ENCODE data around the gene CEP162.
A peak's percentile ranks its signal among the peaks of the same experiment; 100 is the strongest.
"Not testable (repeated sequence)": the region's sequence is repeated elsewhere in the genome, so short reads cannot be mapped to it uniquely, and the experiment has no call there.

CEP162 gene

DNA sequence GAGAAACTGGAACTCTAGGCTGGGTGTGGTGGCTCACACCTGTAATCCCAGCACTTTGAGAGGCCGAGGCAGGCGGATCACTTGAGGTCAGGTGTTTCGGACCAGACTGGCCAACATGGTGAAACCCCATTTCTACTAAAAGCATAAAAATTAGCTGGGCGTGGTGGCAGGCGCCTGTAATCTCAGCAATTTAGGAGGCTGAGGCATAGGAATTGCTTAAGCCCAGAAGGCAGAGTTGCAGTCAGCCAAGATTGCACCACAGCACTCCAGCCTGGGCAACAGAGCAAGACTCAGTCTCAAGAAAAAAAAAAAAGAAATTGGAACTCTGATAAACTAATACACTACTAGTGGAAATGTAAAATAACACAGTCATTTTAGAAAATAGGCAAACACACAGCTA lies 3.8 kb downstream of the CEP162 start:
- DNase-seq, result not testable (repeated sequence)

DNA sequence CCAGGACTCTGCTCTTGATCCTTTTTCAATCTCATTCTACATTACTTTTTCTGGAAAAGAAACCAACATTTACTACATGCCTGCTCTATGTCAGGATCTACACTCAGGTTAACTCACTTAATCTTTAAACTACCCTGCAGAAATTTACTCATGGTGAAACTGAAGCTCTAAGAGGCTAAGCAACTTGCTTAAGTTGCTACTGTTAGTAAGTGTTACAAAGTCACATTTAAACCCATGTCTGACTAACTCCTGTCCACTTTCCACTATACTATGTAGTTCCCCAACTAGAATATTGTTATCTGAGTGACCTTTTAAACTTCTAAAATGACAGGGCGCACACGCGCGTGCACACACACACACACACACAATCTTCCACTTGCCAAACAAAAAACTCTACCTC lies 5.0 kb downstream of the CEP162 start:
- DNase-seq, result no peak

DNA sequence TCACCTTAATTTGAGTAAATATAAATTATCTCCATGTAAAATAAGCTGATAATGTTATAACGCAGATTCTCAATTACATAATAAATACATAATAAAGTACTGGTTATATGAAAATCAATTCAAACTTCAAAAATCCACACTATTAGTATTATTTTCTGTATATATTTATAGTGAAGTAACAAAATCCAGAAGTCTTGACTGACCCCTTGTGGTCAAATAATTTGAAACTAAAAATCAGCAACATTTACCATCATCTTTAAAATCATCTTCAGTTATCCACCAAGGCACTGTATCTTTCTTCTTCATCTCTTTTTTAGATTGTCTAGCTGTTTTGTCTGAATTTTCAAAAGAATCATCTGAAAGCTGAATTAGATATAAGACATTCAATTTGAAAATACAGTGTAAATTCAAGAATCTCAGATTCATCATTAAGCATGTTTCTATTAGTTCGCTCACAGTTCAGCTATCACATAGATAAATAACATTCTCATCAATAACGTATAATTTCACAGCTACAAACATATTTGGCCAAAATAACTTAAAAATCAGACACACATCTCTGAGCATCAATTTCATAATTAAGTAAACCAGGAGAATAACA lies 6.5 kb downstream of the CEP162 start:
- DNase-seq, result peak; percentile 29

DNA sequence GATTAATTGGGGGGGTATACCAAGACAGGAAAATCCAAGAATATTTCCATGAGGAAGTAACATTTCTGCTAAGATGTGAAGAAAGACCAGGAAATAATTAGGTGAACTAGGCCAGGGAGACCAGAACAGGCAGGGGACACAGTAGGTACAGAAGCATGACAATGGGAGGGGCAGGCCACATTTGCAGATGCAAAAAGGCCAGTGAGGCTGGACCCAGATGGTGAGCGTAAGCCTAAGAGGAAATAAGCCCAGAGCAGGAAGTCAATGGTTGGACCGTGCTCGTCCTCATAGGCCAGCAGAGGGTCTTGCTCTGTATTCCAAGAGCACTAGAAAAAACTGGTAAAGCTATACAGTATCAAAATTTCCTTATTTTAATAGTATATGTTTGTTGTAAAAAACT lies 9.4 kb downstream of the CEP162 start:
- DNase-seq, result no peak

DNA sequence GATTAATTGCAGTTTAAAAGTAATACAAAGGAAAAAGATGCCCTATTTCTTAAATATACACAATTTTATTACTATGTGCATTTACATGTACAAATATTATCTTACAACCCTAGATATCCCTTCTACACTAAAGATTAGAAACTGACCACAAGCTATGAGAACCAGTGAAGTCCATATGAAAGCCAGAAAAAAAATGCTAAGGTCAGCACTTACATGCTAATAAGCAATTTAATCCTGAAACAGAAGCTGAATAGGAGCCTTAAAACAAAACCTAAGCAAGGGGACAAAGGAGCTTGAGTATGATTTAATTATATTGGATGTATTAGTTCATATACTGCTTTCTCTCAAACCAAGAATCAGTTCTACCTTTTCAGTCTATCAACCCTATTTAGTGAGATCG lies 14.2 kb downstream of the CEP162 start:
- DNase-seq, result no peak

DNA sequence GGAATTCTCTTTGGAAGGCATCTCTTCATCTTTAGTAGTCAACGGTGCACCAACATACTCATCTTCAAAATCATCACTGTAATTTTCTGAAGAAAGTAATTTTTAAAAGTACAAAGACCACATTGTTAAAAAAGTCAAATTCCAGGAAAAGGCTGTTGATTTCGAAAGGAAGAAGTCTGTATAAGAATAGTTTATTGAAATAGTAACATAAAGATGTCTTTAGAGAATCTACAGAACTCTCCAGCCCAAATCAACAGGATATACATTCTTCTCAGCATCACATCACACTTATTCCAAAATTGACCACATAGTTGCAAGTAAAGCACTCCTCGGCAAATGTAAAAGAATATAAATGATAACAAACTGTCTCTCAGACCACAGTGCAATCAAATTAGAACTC lies 23.4 kb downstream of the CEP162 start:
- no peak for DNase-seq

DNA sequence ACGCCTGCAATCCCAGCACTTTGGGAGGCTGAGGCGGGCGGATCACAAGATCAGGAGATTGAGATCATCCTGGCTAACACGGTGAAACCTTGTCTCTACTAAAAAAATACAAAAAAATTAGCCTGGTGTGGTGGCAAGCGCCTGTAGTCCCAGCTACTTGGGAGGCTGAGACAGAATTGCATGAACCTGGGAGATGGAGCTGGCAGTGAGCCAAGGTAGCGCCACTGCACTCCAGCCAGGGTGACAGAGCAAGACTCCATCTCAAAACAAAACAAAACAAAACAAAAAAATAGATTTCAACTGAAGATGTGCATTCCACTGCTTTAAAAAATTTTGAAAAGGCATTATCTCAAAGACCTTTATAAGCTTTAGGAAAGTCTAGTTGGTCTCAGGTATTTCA lies 27.5 kb downstream of the CEP162 start:
- not testable (repeated sequence) for DNase-seq

DNA sequence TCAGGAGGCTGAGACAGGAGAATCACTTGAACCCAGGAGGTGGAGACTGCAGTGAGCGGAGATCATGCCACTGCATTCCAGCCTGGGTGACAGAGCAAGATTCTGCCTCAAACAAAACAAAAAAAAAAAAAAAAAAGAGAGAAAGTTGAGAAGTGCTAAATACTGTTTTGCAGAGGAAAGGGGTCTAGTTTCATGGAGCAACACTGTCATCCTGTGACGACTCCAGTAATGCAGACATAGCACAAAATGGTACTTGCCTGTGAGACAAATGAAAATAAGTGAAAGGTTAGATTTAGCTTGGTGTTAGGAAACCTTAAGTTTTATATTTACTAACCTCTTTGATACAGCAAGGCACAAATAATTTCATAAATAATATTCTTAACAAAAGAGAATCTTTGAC lies 29.7 kb downstream of the CEP162 start:
- DNase-seq, result no peak

DNA sequence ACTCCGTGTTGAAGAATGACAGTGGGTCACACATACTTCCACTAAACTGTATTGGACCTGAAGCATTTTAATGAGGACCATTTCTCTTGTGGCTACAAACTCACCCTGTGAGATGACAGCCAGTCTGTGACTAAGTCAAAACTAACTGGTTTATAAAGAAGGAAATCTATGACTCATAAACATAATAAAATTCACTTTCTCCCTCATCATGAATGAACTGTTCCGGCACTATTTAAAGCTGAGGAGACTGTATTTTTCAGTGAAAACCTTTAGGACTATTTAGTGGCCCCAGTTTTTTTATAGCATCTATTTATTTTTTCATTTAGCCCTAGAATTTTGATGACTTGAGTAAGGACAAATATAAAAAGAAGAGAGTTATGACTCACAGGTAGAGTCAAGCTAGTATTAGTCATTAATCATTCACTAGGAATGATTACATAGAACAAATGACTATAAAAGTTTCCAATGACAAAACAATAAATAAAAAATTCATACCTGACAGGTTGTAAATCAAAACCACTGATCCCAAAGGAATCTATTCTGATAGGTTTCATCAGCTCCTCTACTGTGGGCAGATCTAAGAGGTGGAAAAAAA lies 34.2 kb downstream of the CEP162 start:
- no peak for DNase-seq

DNA sequence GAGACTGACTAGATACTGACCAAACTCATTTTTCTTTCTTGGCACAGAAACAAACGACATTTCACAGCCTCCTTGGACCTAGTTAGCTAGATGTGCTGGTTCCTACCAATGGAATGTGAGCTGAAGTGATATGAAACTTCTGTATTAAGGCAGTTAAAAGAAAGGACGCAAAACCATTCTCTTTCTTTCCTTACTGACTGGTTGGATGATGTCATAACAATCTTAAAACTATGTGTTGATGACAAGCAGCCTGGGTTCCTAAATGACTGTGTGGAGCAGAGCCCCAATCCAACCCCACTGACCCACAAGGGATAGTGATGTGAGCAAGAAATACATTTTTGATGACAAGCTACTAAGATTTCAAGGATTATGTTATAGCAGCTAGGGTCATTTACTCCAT lies 35.6 kb downstream of the CEP162 start:
- DNase-seq, result no peak

DNA sequence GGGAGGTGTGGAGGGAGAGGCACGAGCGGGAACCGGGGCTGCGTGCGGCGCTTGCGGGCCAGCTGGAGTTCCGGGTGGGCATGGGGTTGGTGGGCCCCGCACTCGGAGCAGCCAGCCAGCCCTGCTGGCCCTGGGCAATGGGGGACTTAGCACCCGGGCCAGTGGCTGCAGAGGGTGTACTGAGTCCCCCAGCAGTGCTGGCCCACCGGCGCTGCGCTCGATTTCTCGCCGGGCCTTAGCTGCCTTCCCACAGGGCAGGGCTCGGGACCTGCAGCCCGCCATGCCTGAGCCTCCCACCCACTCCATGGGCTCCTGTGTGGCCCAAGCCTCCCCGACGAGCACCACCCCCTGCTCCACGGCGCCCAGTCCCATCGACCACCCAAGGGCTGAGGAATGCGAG lies 38.1 kb downstream of the CEP162 start:
- DNase-seq, result not testable (repeated sequence)

DNA sequence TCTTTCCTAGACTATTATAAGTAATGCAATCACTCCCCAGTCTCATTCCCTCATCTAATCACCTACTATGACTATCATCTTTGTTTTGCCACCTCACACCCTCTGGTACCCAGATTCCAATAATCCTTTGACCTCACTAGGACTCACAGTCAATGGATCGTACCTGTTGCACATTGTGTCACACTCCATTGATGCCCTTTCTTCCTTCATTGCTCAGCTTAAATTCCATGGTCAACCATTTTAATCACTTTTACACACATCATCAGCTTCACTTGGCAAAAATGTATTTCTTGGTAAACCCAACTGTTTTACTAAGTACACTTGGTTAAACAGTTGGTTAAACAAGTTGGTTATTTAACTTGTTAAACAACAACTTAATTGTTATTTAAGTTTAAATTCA lies 44.0 kb downstream of the CEP162 start:
- no peak for DNase-seq

DNA sequence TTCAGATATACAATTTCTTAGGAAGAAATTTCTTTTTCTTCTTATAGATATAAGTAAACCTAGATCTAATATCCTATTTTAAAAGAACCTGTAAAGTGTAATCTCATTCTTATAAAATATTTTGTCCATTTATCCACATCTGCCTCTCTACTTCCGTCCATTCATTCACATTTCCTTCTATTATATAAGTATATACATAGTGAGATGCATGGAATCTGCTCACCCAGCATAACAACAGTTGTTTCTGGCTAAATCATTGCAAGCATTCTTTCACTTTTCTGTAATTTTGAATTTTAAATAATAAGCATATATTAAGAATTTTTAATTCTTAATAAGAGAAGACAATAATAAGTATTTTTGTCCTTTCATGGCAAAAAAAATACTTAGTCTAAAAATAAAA lies 45.4 kb downstream of the CEP162 start:
- DNase-seq, result no peak

DNA sequence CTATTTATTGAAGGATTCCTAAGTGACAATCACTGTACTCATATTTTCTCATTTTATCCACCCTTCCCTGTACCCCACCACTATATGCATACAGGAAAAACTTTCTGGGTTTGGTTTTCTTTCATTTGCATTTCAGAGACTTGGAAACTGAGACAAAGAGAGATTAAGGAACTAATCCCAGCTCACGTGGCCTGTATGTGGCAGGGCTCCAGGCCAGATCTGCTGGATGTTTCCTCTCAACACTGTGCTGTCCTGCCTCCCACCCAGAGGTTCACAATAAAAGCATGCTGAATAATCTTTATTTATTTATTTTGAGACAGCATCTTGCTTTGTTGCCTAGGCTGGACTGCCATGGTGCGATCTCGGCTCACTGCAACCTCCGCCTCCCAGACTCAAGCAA lies 50.2 kb downstream of the CEP162 start:
- no peak for DNase-seq

DNA sequence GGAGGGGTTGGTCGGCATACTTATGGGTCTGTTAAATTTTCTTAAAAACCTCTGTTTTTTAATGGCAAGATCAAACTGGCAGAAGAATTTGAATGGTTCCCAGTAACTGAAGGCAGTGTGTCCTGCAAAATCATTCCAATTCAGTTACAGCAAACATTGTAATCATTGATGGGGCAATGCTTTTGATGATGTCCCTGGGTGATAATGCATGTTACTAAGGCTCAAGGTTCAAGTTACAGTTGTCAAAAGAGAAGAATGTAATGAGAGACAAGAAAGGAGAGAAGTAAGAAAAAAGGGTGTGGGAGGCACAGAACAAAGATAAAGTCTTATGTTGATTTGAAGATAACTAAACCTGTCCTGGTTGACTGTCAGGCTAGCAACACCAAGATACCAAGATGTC lies 54.9 kb downstream of the CEP162 start:
- no peak for DNase-seq

DNA sequence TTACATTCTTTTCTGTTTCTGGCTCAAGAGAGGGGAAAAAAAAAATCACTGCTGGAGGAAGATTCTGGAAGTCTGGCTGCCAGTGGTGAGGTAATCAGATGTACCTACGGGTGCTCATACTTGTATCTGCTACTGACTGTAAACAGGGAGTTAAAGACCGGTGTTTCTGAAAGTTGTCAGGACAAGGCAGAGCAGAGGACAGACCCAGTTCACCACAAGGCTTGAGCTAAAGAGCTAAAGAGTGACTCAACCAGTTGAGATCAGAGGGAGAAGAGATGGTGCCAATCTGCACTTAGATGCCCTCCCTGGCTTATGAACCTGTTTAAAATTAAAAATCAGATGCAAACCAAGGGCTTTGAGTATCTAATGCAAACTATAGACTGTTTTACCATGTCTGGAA lies 55.4 kb downstream of the CEP162 start:
- DNase-seq, result no peak

DNA sequence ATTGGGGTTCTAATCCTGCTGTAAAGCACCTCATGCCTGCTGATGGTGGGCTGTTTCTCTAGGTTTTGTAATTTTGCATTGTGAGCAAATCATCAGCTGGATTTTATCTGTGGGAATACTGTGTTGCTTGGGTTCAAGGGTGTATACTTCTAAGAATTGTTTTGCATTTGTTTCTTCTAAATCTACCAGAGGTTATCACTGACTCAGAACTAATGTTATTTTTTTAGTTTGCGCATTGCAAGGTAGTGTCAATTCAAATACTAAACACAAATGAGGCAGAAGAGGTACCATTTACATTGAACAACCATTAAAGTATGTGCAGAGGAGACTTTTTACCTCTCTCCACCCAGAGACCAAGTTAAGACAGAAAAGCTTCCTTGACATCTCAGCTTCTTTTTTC lies 60.0 kb downstream of the CEP162 start:
- no peak for DNase-seq

DNA sequence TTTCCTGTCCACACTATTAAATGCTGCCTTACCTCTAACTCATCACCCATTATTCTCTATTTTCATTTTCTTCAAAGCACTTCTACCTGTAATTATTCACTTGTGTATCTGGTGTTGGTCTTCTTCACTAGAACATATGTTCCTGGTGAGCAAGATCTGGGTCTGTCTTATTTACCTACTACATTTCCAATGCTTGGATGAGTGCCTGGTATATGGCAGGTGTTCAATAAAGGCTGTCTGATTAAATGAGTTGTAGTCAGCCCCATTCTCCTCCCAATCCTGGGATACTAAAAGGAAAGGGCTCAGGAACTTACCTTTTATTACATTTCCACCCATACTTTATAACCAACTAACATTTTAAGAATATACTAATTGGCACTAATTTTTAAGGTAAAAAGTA lies 61.0 kb downstream of the CEP162 start:
- peak; percentile 13 for DNase-seq

DNA sequence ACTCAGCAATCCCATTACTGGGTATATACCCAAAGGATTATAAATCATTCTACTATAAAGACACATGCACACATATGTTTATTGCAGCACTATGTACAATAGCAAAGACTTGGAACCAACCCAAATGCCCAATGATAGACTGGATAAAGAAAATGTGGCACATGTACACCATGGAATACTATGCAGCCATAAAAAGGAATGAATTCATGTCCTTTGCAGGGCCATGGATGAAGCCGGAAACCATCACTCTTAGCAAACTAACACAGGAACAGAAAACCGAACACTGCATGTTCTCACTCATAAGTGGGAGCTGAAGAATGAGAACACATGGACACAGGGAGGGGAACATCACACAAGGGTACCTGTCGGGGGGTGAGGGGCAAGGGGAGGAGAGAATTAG lies 63.1 kb downstream of the CEP162 start:
- not testable (repeated sequence) for DNase-seq

DNA sequence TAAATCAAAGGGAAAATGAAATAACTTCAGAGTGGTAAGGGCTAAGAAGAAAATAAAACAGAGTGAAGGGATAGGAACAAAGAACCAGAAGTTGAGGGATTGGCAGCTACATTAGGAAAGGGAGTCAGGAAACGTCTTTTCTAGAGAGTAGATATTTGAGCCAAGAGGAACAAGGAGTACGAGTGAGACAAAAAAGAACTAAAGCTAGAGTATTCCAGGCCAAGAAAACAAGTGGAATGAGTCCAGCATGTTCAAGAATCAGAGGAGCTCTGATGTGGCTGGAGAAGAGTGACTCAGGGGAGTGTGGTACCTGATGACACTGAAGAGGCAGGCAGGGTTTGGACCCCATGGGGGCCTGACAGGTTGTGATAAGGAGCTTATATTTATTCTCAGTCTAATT lies 66.3 kb downstream of the CEP162 start:
- DNase-seq, result no peak

DNA sequence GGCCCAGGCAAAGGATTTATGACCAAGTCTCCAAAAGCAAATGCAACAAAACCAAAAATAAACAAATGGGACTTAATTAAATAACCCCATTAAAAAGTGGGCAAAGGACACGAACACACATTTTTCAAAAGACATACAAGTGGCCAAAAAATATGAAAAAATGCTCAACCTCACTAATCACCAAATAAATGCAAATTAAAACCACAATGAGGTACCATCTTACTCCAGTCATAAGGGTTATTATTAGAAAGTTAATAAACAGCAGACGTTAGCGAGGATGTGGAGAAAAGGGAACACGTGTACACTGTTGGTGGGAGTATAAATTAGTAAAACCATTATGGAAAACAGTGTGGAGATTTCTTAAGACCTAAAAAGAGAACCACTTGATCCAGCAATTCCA lies 71.1 kb downstream of the CEP162 start:
- no peak for DNase-seq

DNA sequence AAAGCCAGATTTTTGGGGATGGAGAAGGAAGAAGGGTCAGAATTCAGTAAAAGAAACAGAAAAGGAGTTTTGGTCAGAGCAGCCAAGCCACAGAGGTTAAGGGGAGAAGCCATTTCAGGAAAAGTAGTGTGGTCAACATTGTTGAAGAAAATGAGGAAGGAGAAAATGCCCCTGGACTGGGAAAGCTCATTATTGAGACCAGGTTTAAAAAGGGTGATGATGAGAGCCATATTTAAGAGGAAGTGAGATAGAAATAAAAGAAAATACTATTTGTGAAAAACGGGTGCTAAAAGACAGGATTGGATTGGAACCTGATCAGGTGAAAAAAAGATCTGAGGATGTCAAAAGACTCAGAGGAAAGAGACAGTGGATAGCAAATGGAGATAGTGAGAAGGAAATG lies 75.8 kb downstream of the CEP162 start:
- DNase-seq, result no peak

DNA sequence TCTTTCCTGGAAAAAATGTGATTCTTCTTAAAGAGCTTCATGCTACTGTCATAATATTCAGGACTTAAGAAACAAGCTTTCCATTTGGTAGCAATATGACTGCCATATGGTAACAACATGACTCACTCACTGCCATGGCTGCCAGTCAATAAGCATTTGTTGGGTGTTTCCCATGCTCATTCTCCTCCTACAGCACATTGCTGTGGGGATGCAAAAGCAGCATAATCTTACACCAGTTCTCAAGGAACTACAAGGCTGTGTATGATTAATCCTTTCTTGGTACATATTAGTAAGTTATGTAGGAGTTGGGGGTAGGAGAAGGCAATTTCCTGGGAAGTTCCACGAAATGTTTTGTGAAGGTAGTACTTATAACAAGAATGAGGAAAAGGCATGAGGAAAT lies 76.7 kb downstream of the CEP162 start:
- DNase-seq, result no peak

DNA sequence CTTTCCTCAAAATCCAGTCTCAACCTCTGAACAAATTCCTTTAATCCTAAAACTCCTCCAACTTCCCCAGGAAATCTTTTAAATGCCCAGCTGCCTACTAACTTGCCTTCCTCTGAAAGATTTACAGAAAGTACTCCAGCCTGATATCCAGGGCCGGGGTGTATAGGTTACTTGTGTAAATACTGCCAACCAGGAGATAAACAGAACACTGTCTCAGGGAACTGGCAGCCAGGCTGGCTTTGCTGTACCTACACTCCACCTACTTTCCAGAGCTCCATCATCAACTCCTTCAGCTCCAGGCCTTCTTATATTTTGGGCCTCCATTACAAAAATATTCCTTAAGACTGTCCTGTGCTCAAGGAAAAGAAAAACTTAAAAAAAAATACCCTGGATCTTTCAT lies 85.9 kb downstream of the CEP162 start:
- no peak for DNase-seq

DNA sequence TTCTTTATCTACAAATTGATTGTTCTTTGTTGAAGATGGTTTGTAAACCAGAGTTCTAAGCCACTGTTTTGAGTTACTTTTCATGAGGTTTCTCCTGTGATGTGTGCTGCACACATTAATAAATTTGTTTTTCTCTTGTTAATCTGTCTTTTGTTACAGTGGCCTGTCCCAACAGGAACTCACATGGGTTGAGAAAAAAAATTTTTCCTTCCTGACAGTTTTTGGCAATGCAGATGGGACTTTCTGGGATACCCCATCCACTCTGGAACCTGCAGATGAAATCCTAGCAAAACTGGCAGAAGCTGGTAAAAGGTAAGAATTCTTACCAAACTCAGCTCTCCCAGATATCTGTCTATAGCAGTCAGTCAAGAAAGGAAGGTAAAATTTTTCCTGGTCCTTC lies 88.1 kb downstream of the CEP162 start:
- no peak for DNase-seq

All from NCI-H510A treated with DMSO at 0.1 percent for 48 hours (cell line).